ENCODE results near the gene CGAS. TPM values are rescaled to one million over a fixed set of nuclear protein-coding genes. Genes with fewer than 3 reads are reported as not detected.
"Not testable (repeated sequence)": the region's sequence is repeated elsewhere in the genome, so short reads cannot be mapped to it uniquely, and the experiment has no call there.

Gene CGAS
- total RNA-seq, 1 donor from 2014 or later: 0.35 TPM

DNA sequence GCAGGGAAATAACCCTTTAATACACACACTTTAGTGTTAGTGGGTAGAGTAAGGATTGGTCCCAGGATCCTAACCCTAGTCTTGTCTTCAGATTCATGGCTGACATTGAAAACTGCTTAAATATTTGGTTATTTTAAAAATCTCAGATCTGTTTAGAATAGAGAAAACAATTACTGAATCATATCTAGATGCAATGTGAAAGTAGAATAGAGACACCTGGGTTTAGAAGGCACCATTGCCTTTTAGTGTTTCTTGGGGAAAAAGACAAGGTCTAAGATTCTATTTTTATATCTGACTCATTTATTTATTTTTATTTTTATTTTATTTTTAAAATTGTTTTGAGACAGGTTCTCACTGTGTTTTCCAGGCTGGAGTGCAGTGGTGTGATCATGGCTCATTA, 51.4 kb downstream of the CGAS start:
- ATAC-seq: no peak
- no peak for DNase-seq (ENCODE audit: low spot score)

DNA sequence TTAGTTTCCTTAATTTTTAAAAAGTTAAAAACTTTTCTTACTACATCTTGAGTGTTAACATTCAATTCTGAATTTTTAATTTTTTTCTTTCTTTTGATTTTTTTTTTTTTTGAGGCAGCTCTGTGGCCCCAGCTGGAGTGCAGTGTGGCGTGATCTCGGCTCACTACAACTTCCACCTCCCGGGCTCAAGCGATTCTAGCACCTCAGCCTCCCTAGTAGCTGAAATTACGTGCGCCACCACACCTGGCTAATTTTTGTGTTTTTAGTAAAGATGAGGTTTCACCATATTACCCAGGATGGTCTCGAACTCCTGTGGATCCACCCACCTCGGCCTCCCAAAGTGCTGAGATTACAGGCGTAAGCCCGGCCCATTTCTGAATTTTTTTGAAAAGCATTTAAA, 56.2 kb downstream of the CGAS start:
- ATAC-seq (no peak), DNase-seq (ENCODE audit: low spot score) (no peak)

DNA sequence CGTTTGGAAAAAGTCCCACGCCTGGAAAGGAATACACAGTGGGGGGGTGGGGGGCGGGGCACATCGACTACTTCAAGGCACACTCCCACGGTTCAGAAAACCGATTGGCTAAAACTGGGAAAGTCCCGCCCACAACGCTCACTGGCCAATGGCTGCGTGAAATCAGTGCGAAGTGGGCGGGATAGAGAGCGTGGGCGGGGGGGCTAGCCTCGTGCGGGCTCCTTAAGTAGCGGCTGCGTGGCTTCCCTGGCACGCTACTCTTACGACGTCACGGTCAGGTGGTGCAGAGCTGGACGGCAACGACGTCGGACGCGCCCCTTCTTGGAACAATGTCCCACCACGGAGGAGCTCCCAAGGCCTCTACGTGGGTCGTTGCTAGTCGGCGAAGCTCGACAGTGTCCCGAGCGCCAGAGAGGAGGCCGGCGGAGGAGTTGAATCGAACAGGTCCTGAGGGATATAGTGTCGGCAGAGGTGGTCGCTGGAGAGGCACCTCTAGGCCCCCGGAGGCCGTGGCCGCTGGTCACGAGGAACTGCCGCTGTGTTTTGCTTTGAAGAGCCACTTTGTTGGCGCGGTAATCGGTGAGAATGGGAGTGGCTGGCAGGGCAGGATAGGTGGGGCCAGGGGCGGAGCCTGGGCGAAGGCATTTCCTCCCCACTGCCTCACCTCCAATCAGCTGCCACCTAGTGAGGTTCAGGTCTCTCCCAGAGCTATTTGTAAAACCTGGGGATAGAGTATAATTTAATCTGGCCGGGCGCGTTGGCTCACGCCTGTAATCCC, 57.3 kb downstream of the CGAS start, which contains the start of gene DDX43:
Gene DDX43 (plus strand): TSS at position 252 of the 778 bp plus-strand sequence. CDS start 78 bp downstream, at position 330.
- DNase-seq (ENCODE audit: low spot score): peak; percentile 48

DNA sequence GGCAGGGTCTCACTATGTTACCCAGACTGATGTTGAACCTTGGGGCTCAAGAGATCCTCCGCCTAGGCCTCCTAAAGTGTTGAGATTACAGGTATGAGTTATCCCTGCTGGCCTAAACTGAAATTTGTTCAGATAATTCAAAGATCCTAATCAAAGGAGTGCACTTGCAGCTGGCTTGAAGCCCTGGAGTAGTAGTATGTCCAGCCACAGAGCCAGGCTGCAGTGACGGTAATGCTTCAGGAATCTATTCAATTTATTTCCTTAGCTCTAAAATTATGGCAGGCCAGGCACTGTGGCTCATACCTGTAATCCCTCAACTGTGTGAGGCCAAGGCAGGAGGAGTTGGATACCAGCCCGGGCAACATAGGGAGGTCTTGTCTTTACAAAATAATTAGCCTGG, 58.8 kb downstream of the CGAS start:
- ATAC-seq (no peak), DNase-seq (ENCODE audit: low spot score) (no peak)

More for the DNA sequence above, 57.3 kb downstream of the CGAS start, which contains the start of gene DDX43:
- ATAC-seq: peak; percentile 69

DNA sequence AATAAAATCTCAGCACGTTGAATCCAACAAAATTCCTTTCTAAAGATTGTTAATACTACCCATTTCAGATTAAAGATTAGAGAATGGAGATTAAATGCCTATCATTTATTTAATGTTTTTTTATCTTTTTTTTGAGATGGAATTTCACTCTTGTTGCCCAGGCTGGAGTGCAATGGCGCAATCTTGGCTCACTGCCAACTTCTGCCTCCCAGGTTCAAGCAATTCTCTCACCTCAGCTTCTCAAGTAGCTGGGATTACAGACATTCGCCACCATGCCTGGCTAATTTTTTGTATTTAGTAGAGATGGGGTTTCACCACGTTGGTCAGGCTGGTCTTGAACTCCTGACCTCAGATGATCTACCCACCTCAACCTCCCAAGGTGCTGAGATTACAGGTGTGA, 59.9 kb downstream of the CGAS start:
- not testable (repeated sequence) for ATAC-seq

DNA sequence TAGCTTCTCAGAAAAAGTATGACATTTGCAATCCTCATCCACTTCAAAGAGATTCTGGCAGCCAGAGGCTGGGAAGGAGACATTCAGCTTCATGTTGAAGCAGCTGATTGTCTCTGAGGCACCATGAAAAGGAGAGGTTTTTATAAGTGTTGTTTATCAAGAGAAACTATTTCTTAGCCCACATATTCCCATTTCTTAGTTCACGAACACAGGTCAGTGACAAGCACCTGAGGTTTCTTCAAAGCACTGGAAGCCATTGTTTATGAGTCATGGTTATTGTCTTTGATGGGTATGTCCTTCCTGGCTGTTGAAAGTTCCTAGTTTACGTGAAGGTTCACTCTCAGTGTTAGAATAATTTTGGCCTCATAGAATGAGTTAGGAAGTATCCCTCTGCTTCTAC, 60.4 kb downstream of the CGAS start:
- DNase-seq (ENCODE audit: low spot score) (no peak), ATAC-seq (no peak)

More for the DNA sequence above, 59.9 kb downstream of the CGAS start:
- DNase-seq (ENCODE audit: low spot score): not testable (repeated sequence)

DNA sequence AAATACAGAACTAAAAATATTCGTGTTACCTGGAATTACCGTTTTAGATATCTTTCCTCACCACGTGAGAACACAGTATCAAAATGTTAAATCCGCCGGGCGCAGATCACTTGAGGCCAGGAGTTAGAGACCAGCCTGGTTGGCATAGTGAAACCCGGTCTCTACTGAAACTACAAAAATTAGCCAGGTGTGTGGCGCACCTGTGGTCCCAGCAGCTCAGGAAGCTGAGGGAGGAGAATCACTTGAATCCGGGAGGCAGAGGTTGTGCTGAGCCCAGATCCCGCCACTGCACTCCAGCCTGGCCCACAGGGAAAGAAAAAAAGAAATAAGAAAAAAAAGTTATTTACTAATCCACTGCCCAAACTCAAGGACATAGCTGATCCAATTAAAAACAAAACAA, 62.2 kb downstream of the CGAS start:
- DNase-seq (ENCODE audit: low spot score): no peak
- no peak for ATAC-seq

DNA sequence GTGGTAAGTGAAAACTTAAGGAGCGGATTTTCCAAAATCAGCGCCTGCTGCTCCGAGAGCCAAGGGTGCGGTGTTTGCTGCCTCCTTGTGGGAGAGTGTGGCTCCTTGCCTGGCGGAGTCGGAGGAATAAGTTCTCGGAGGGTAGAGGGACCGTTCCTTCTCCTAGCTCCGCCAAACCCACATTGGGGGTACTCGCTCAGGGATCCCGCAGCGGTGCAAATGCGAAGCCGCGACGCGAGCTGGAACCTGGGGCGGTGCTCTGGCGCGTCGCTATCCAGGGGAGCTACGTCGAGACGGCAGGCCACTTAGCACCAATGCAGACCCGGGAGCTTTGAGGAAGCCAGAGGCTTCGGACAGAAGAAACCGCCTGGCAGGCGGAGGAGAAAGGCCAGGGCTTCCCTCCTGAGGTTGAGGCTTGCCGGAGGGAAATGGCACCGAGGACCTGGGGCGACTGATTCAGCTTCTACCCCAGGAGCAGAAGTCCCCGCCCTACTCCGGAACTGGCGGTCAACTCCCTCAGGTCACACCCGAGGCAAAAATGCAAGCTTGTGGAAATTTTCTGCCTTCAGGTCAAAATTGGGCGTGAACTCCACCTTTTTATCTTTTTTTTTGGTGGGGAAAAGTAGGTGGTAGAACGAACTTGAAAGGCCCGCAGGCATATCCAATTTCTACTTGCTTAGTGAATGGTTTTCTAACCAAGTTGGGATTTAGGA, 63.1 kb downstream of the CGAS start:
- ATAC-seq: peak; percentile 81

DNA sequence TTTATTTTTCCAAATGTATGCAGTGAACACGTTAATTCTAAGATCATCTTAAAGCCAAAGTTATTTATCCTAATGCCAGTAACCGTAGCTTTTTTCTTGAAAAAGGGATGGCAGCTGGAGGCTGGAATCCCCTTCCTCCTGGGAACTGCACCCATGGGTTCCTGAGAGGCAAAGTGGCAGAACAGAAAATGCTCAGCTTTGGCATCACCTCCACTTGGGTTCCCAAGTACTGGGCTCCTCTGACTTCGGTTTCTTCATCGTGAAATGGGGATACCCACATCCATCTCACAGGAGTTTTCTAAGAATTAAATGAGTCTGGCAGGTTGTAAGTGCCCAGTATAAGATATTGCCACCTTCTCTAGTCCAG, 63.7 kb downstream of the CGAS start:
- DNase-seq (ENCODE audit: low spot score): no peak
- ATAC-seq: peak; percentile 10

More for the DNA sequence above, 63.1 kb downstream of the CGAS start:
- peak; percentile 48 for DNase-seq (ENCODE audit: low spot score)

DNA sequence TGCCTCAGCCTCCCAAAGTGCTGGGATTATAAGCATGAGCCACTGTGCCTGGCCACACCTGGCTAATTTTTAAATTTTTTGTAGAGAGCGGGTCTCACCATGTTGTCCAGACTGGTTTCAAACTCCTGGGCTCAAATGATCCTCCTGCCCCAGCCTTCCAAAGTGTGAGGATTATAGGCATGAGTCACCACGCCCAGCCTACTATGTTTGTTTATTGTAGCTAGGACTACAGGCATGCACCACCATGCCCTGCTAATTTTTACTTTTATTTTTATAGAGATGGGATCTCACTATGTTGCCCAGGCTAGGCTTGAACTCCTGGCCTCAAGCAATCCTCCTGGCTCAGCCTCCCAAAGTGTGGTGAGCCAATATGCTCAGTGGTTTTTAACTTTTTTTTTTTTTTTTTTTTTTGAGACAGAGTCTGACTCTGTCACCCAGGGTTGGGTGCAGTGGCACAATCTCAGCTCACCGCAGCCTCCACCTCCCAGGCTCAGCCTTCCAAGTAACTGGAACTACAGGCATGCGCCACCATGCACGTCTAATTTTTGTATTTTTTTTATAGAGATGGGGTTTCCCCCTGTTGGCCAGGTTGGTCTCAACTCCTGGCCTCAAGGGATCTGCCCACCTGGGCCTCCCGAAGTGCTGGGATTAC, 69.5 kb downstream of the CGAS start:
- DNase-seq (ENCODE audit: low spot score) (no peak), ATAC-seq (no peak)

DNA sequence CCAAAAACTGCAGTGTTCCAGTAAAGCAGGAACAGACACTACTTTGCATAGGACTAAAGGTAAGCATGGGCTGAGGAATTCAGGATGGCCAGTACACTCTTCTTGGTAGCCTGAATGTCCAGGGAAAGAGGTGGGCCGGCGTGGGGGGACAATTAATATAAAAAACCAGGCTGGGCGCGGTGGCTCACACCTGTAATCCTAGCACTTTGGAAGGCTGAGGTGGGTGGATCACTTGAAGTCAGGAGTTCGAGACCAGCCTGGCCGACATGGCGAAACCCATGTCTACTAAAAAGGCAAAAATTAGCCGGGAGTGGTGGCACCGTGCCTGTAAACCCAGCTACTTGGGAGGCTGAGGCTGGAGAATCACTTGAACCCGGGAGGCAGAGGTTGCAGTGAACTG, 70.6 kb downstream of the CGAS start:
- not testable (repeated sequence) for ATAC-seq; DNase-seq (ENCODE audit: low spot score)

DNA sequence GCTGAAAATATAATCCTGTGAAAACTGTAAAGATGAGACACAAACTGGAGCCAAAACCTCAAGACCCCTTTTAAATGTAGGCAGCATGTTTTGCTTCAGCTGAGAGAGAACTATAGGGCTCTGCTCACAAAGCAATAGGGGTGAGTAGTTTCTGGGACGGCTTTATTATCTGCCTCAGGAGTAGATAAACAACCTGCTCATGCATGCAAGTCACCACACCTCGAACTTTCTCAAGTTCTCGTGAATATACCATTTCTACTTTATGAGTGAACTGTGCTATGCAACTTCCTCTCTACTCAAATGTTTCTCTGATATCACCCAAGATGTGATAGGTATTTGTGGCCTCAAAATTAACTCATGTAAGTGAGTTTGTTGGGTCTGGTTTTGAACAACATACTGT, 74.9 kb downstream of the CGAS start:
- ATAC-seq: no peak
- no peak for DNase-seq (ENCODE audit: low spot score)

DNA sequence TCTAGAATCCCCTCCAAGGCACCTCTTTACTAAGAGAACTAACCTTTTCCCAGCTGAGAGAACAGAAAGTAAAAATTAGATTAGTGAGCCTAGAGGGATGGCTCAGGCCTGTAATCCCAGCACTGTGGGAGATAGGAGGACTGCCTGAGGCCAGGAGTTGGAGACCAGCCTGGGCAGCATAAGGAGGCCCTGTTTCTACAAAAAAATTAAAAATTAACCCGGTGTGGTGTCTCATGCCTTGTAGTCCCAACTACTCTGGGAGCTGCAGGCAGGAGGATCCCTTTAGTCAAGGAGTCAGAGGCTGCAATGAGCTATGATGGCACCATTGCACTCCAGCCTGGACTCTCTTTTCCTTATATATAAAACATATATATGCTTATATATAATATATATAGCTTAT, 76.9 kb downstream of the CGAS start:
- DNase-seq (ENCODE audit: low spot score) (no peak), ATAC-seq (peak; percentile 55)

Other genes starting within 250 kb of the CGAS start
- gene KHDC1L, start 226.8 kb downstream of the CGAS start, total RNA-seq: not detected
- not detected for gene KHDC1, start 189.1 kb downstream of the CGAS start, total RNA-seq
- gene DPPA5, start 98.0 kb downstream of the CGAS start, total RNA-seq: not detected
- gene KHDC3L, start 89.6 kb downstream of the CGAS start, total RNA-seq: not detected
- 0.18 TPM for gene OOEP, start 82.4 kb downstream of the CGAS start, total RNA-seq
- 0.28 TPM for gene DDX43, start 57.5 kb downstream of the CGAS start, total RNA-seq
- 30.4 TPM for gene MTO1, start 9.4 kb upstream of the CGAS start, total RNA-seq
- gene EEF1A1, start 68.7 kb upstream of the CGAS start, total RNA-seq: 3,300 TPM
- gene SLC17A5, start 201.7 kb upstream of the CGAS start, total RNA-seq: 10.0 TPM
- 0.33 TPM for gene CD109, start 243.9 kb upstream of the CGAS start, total RNA-seq

Measured in left lobe of liver (tissue), 2 donors.